Superior temporal gyrus (tissue), 1 donor: ENCODE data around the gene CDKN2B.
"Not testable (repeated sequence)": the region's sequence is repeated elsewhere in the genome, so short reads cannot be mapped to it uniquely, and the experiment has no call there.

ENCODE experiments used
- DNase-seq: peaks from one replicate; pipeline ENCODE4 v3.0.0-alpha.2; 2016; ENCODE audit errors: extremely low spot score

CDKN2B gene

GRCh38 chr9:21969011-21969940, 39.8 kb downstream of the CDKN2B start:
- no peak for DNase-seq

GRCh38 chr9:21968331-21969010, 40.6 kb downstream of the CDKN2B start:
- no peak for DNase-seq

- no peak for DNase-seq
These were observed 41.4 kb downstream of the CDKN2B start for GRCh38 chr9:21967702-21968101.

- DNase-seq = no peak
These were observed 41.9 kb downstream of the CDKN2B start for GRCh38 chr9:21967169-21967568.

GRCh38 chr9:21966140-21966851, 42.8 kb downstream of the CDKN2B start:
- DNase-seq = no peak

- no peak for DNase-seq
These were observed 43.6 kb downstream of the CDKN2B start for GRCh38 chr9:21965401-21965951.

GRCh38 chr9:21964925-21965385, 44.1 kb downstream of the CDKN2B start:
- no peak for DNase-seq

GRCh38 chr9:21961569-21961968, 47.5 kb downstream of the CDKN2B start:
- no peak for DNase-seq

GRCh38 chr9:21959268-21959667, 49.8 kb downstream of the CDKN2B start:
- not testable (repeated sequence) for DNase-seq

GRCh38 chr9:21958833-21959232, 50.3 kb downstream of the CDKN2B start:
- DNase-seq = no peak
